Activated CD4-positive, alpha-beta T cell treated with anti-CD3 and anti-CD28 coated beads, Interleukin-2, amount 50 U/mL, for 24 hours (primary cell): ENCODE data around the gene RHCG.

Experiments
- DNase-seq, 2 donors: peaks; one replicate each; pipeline ENCODE4 v3.0.0-alpha.2; 2020; ENCODE audit warnings: low read depth in 1 of 2, low spot score in 1 of 2

Gene RHCG

GRCh38 chr15:89445518-89445917 lies 50.9 kb downstream of the RHCG start:
- DNase-seq: no peak

- no peak for DNase-seq
These were observed 51.9 kb downstream of the RHCG start for GRCh38 chr15:89444241-89445225.

GRCh38 chr15:89443581-89443980 lies 52.8 kb downstream of the RHCG start:
- no peak for DNase-seq

- peak in 1 of 2 donors; percentile 29 for DNase-seq
These were observed 53.6 kb downstream of the RHCG start for GRCh38 chr15:89442671-89443307.

GRCh38 chr15:89442155-89442554 lies 54.2 kb downstream of the RHCG start:
- no peak for DNase-seq

GRCh38 chr15:89441295-89441812 lies 55.0 kb downstream of the RHCG start:
- DNase-seq: no peak

- no peak for DNase-seq
These were observed 56.6 kb downstream of the RHCG start for GRCh38 chr15:89439764-89440163.

GRCh38 chr15:89436560-89437311 lies 59.6 kb downstream of the RHCG start:
- DNase-seq: no peak

GRCh38 chr15:89435362-89435761 lies 61.0 kb downstream of the RHCG start:
- DNase-seq: no peak

- DNase-seq: no peak
These were observed 62.7 kb downstream of the RHCG start for GRCh38 chr15:89433686-89434085.

- DNase-seq: peak; percentile 88 to 97
These were observed 65.6 kb downstream of the RHCG start for GRCh38 chr15:89430530-89431341.

GRCh38 chr15:89429986-89430385 lies 66.4 kb downstream of the RHCG start:
- DNase-seq: no peak

GRCh38 chr15:89429023-89429422 lies 67.4 kb downstream of the RHCG start:
- DNase-seq: no peak

- no peak for DNase-seq
These were observed 68.1 kb downstream of the RHCG start for GRCh38 chr15:89428246-89428645.

- no peak for DNase-seq
These were observed 69.9 kb downstream of the RHCG start for GRCh38 chr15:89426500-89426899.

- DNase-seq: no peak
These were observed 72.4 kb downstream of the RHCG start for GRCh38 chr15:89423981-89424380.
